GM18951 (cell line): Measurements from ENCODE around the gene LRP1.
A peak's percentile ranks its signal among the peaks of the same experiment; 100 is the strongest.

Experiments used
- POLR2A ChIP-seq: IDR thresholded peaks from 4 replicates; pipeline ENCODE4 v1.6.1; 2011; ENCODE audit warnings: mild to moderate bottlenecking; ENCODE audit not compliant: insufficient read length, insufficient read depth; ENCODE audit errors: extremely low read depth
- in situ Hi-C: fragments of 300-500 bp; cut with MboI; formaldehyde crosslinking; loops from one replicate; pipeline ENCODE4 v1.12.0; 2022; ENCODE audit warnings: low sequenced_read_pairs, mixed read lengths, inconsistent platforms; ENCODE audit not compliant: unreplicated experiment

The LRP1 gene

DNA sequence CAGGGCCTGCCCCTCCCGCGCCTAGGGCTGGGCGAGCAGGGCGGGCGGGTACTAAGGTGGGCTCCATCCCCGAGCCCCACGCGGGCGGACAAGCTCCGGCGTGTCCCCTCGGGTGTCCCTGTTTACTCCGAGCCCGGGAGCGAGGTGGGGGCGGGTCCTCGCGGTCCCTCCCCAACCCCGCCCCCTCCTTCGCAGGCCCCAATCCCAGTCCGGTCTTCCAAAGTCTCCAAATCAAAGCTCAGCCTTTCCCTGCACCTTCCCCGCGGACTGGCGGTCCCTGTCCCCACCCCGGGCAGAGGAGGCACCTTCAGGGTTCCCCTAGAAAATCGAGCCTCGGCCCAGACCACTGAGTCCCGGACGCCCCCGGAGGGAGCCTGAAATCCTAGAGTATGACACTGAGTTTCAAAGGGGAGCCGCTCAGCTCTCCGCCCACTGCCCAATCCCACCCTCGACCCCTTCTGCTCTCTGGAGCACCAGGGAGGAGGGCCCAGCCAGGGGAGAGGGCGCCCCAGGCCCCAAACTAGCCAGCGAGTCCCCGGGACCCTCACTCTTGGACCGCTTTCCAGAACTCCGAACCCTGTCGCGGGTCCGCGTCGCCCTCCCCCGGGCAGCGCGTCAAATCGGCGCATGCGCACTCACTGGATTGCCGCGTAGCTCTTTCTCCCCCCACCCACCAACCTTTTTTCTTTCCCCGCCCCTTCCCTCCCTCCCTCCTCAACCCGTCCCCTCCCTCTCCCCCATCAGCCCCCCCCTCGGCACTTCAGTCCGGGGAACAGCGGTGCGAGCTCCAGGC lies at the start of gene LRP1:
TSS of gene LRP1 (plus strand) at position 758 of the 793 bp plus-strand sequence. CDS start 482 bp downstream, outside the sequence.
- no peak for TF ChIP-seq POLR2A
- in situ Hi-C loops: no loop called here

DNA sequence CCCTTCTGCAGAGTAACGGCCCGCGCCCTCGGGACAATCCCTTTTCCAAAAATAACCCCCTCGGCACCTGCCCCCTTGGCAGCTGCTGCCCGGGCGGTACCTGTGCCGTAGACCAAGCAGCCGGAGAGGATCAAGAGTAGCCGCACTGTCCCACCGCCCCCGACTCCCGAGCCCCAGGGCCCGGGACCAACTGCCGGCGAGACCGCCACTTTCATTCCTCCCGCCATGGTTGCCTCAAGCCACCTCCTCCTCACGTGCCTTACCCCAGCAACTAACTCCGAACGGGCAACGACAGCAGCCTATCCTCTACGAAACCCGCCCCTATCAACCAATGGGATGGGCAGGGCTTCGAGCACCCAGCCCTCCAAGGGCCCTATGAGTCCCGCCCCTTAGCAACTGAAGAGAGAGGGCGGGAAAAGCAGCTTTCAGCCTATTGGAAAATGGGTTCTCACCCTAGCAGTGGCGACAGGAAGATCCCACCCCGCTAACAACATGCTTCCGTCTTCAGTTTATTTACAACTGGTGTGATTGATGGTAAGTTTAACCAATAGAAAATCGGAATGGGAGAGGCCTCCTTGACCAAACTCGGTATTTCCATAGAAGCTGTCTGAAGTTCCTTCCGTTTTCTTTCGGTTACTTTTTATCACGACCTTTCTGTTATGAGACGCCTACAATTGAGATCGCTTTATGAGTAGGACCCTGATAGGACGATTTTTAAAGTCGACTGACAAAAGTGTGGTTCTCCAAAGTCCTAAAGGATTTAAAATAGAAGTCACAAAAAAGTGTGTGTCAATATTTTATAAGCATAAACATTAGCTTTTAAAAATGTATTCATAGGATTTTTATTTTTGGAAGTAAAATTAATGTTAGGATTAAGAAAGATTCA lies 49.5 kb upstream of the LRP1 start, which contains the start of gene NEMP1:
TSS of gene NEMP1 (minus strand) at position 273 of the 886 bp plus-strand sequence. CDS start at position 227, 46 bp downstream.
- in situ Hi-C loops: no loop called here
- peak; percentile 75 for TF ChIP-seq POLR2A

DNA sequence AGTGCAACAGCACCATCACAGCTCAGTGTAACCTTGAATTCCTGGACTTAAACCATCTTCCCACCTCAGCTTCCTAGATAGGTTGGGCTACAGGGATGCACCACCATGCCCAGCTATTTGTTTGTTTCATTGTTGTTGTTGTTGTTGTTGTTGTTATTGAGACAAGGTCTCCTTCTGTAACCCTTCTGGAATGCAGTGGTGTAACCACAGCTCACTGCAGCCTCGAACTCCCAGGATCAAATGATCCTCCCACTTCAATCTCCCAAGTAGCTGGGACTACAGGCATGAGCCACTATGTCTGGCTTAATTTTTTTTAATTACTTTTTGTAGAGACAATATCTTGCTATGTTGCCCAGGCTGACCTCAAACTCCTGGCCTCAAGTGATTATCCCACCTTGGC lies 48.5 kb upstream of the LRP1 start:
- in situ Hi-C loops: no loop called here
- no peak for TF ChIP-seq POLR2A

DNA sequence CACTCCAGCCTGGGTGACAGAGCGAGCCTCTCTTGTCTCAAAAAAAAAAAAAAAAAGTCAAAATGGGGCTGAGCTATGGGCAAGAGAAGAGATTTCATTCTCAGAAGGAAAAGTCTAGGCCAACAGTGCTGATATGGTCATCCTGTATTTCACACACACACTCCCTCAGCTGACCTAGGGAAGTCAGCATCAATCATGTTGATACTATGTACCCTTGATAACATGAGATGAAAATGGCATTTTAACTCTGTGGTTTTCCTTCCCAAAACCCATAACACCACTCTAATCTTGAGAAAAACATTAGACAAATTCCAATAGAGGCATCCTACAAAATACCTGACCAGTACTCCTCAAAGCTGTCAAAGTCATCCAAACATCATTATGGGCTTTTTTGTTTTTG lies 47.4 kb upstream of the LRP1 start:
- in situ Hi-C loops: no loop called here
- no peak for TF ChIP-seq POLR2A

DNA sequence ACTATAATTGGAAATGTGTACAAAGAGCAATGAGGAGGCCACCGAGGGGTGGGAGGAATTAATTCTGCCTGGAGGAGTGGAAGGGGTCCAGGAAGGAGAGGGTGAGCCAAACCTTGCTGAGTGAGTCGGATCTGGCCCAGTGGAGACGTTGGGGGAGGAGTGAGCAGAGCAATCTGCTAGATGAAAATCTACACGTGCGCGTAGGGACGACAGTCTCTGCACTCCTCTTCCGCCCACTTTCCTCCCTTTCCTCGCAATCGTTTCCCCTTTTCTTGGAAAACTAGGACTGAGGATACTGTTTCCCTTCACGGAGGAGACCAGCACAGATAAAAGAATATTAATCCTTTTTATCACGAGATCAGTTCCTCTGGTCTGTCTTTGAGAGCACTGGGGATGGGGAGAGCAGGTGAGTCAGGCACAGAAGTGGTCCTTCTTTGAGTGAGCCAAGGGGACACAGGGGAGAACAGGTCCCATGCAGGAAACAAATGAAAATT lies 42.2 kb upstream of the LRP1 start:
- TF ChIP-seq POLR2A: no peak
- in situ Hi-C loops: no loop called here

DNA sequence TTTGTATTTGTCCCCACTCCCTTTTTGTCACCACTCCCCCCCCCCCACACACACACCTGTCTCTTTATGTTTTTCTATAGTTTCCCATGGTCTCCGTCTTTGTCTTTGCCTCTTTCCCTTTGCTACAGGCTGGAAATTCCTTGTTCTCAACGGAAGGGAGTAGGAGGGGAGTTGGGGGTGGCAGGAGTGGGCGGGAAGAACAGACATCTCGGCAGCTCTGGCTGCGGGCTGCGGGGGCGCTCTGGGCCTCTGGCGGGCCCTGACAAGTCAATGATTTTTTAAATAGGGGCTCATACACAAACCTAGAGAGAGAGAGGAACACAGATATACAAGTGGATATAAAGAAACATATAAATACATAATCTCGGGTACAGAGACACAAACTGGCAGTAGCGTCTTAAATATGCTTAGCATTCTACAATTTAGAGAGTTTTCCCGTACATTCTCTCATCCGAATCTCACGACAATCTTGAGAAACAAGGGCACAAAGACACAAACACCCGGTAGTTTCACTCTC lies 41.7 kb upstream of the LRP1 start:
- TF ChIP-seq POLR2A: no peak
- in situ Hi-C loops: no loop called here

DNA sequence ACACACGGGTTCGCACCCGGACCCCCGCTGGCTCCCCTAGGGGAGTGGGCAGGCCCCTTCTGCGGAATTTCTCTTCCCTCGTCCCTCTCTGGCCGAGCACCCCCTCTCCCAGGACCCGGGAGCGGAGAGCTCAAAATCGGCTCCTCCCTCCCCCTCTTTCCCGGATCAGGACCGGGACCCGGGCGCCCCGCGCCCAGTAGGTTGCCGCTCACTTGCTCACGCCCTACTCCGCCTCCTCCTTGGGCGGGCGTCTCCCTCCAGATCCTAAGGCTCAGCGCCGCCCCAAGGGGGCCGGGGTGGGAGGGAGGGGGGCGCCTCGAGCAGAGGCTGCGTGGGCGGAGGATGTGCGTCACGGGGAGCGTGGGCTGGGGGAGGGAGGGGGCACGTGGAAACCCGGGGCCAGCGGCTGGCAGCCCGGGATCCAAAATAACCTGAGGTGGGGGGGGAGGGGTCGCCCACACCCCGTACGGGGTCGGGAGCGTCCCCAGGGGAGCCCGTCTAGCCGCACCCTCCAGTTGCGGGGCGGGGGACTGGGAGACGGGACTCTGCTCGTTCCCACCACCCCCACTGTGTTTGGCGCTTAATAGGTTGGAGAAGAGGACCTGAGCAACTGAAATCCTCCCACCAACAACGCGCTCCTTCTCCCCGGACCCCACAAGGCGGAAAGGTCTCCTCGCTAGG lies 41.1 kb upstream of the LRP1 start:
- in situ Hi-C loops: no loop called here
- peak; percentile 62 for TF ChIP-seq POLR2A

DNA sequence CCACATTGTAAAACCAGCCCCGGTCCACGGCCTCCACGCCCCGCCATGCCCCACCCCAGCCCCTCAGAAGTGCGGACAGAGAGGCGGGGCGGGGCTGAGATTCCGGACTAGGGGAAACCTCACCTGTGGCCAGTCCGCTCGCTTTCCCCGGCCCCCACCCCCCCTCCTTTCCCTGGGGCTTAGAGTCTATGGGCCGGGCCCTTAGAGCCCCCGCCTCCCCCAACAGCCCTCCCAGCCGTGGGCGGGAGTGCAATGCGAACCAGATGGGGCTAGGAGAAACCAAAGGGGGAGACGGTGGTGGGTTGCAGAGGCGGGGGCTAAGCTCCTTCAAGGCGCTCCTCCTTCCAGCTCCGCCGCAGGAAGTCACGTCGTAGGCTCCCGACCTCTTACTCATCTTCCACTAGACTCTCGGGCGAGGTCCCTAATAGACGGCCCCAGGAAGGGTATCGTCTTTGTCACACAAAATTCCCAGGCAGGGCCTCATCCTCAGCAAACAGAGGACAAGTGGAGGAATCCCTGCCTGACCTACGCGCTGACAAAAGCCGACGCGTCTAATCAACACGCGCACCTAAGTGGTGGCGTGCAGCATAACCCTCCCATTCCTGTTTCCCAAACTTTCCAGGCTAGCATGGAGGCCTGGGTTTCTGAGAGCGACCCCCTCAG lies 40.5 kb upstream of the LRP1 start:
- in situ Hi-C loops: no loop called here
- TF ChIP-seq POLR2A: peak; percentile 55

DNA sequence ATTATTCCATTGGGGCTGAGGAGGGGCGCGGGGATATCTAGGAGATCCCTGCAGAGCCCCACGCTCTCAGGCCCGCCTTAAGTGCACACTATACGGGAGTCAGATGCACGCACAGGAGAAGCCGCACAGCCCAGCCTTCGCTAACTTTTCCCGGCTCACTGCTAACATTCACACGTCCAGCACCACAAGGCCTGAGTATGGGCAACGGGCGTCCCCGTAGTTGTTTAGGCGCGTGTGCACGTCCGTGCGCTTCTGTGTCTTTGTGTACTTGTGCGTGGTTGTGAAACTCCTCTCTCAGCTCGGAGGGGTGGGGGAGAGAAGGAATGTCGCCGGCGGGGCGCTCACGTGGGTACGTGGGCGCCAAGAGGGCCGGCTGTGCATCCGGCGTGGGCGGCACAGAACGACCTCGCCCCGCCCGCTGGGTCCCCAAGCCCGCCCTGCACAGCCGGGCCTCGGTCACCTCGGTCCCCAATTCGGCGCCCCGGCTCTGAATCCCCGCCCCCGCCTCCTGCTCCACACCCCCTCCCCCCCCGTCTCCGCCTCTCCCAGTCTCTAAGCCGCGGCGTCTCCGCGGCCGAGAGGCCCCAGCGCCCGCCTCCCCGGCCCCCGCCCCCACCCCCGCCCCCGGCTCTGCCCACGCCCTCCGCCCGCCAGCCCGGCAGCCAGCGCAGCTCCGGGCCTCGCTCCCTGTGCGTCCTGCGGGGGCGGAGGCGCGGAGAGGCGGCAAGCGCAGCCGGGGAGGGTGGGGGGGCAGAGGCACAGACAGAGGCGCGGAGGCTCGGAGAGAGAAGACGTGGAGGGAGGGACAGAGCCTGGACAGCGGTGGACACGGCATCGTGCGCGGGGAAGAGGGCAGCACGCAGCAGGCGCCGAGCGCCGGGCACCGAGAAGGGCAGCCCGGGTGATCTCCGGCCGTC lies 39.7 kb upstream of the LRP1 start, which contains the start of gene NAB2:
TSS of gene NAB2 (plus strand) at position 761 of the 917 bp plus-strand sequence. CDS start 158 bp downstream, outside the sequence.
- TF ChIP-seq POLR2A: peak; percentile 67
- in situ Hi-C loops: no loop called here

DNA sequence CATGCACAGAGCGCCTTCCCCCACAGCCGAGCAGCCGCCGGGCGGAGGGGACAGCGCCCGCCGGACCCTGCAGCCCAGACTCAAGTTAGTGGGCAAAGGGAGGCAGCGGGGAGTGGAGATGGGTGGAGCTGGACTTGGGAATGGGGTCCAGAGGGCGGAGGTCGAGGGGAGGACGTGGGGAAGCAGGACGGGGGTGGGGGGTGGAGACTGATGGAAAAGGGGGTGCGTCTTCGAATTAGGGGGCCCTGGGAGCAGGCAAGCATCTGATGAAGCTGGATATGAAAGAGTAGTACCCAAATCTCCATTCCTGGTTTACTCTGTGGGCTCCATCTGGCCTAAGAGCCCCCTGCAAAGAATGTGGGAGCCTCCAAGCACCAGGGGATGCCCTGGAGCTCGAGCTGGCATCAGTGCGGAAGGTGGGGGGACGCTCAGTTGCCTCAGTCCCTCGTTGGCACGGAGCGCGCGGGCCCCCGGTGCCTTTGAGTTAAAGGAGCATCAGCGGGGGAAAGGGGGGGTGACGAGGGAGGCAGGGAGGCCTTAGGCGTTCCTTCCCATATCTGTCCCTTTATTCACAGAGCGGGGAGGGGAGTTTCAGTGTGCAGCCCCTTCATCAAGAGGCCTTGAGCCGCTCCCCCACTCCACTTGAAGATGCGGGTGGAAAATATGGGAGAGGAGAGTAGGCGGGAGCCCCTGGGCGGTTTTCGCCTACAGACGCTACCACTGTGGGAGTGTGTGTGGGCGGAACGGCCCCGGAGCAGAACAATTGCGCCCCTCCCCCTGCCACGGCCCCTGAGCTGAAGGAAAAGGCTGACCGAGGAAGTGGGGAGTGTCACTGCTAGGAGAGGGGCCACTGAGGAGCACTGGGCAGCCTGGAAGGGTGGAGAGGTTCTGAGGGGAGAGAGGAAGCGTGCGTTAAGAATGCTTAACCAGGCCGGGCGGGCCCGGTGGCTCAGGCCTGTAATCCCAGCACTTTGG lies 38.7 kb upstream of the LRP1 start:
- TF ChIP-seq POLR2A: no peak
- in situ Hi-C loops: no loop called here
